ENCODE measurements around the gene AMPH.
"Not testable (repeated sequence)": the region's sequence is repeated elsewhere in the genome, so short reads cannot be mapped to it uniquely, and the experiment has no call there.

Gene AMPH

GRCh38 chr7:38628630-38629385 lies 2.4 kb downstream of the AMPH start:
- no peak for DNase-seq

GRCh38 chr7:38625866-38626265 lies 5.3 kb downstream of the AMPH start:
- no peak for DNase-seq

GRCh38 chr7:38615665-38616064 lies 15.5 kb downstream of the AMPH start:
- no peak for DNase-seq

GRCh38 chr7:38607466-38607865 lies 23.7 kb downstream of the AMPH start:
- DNase-seq = no peak

GRCh38 chr7:38600741-38601140 lies 30.4 kb downstream of the AMPH start:
- no peak for DNase-seq

- no peak for DNase-seq
Observed at GRCh38 chr7:38594949-38595348, 36.2 kb downstream of the AMPH start.

- DNase-seq = no peak
Observed at GRCh38 chr7:38592737-38593288, 38.4 kb downstream of the AMPH start.

GRCh38 chr7:38585572-38586354 lies 45.4 kb downstream of the AMPH start:
- no peak for DNase-seq

- no peak for DNase-seq
Observed at GRCh38 chr7:38584443-38585210, 46.5 kb downstream of the AMPH start.

GRCh38 chr7:38580485-38580884 lies 50.7 kb downstream of the AMPH start:
- DNase-seq = no peak

GRCh38 chr7:38574086-38574485 lies 57.1 kb downstream of the AMPH start:
- no peak for DNase-seq

- DNase-seq = not testable (repeated sequence)
Observed at GRCh38 chr7:38571620-38572019, 59.6 kb downstream of the AMPH start.

- no peak for DNase-seq
Observed at GRCh38 chr7:38568497-38568896, 62.7 kb downstream of the AMPH start.

GRCh38 chr7:38565289-38565688 lies 65.9 kb downstream of the AMPH start:
- DNase-seq = no peak

GRCh38 chr7:38563741-38564140 lies 67.4 kb downstream of the AMPH start:
- no peak for DNase-seq

GRCh38 chr7:38561166-38561565 lies 70.0 kb downstream of the AMPH start:
- DNase-seq = no peak

GRCh38 chr7:38558761-38559345 lies 72.3 kb downstream of the AMPH start:
- DNase-seq = no peak

- no peak for DNase-seq
Observed at GRCh38 chr7:38554586-38554985, 76.6 kb downstream of the AMPH start.

- no peak for DNase-seq
Observed at GRCh38 chr7:38550836-38551235, 80.3 kb downstream of the AMPH start.

- DNase-seq = no peak
Observed at GRCh38 chr7:38548605-38549004, 82.6 kb downstream of the AMPH start.

- DNase-seq = no peak
Observed at GRCh38 chr7:38546763-38547162, 84.4 kb downstream of the AMPH start.

GRCh38 chr7:38545977-38546376 lies 85.2 kb downstream of the AMPH start:
- DNase-seq = no peak

- DNase-seq = no peak
Observed at GRCh38 chr7:38542156-38542555, 89.0 kb downstream of the AMPH start.

Data from DMS79 (cell line).